Activated CD8-positive, alpha-beta memory T cell treated with anti-CD3 and anti-CD28 coated beads for 36 hours (primary cell): ENCODE data around the gene EYS. TPM values are rescaled to one million over a fixed set of nuclear protein-coding genes. Genes with fewer than 3 reads are reported as not detected.
"Not testable (repeated sequence)": the region's sequence is repeated elsewhere in the genome, so short reads cannot be mapped to it uniquely, and the experiment has no call there.

Experiments used
- CTCF ChIA-PET: fragments of 350-600 bp; sonication (Branson Sonifier 250); formaldehyde crosslinking; loops from one replicate; lab custom pipeline; 2021; ENCODE audit warnings: antibody characterized with exemption; lab: Charles Lee
- POLR2A ChIA-PET: fragments of 350-600 bp; sonication (Branson Sonifier 250); formaldehyde crosslinking; loops from one replicate; lab custom pipeline; 2021; ENCODE audit warnings: antibody characterized with exemption; lab: Charles Lee
- total RNA-seq, 2 experiments: library from RNA; stranded (reverse); gene quantifications; one replicate each; pipeline ENCODE4 v1.2.3, GENCODE V29; 2021

The EYS gene
- total RNA-seq, 2 experiments from 2014 or later, result not detected

- ChIA-PET POLR2A (no interaction called here), CTCF (no interaction called here)
Measured at GRCh38 chr6:64479134-64479533, 1227.9 kb downstream of the EYS start.

- ChIA-PET POLR2A (no interaction called here), CTCF (no interaction called here)
Measured at GRCh38 chr6:64477391-64477790, 1229.6 kb downstream of the EYS start.

- ChIA-PET CTCF (no interaction called here), POLR2A (no interaction called here)
Measured at GRCh38 chr6:64476935-64477334, 1230.1 kb downstream of the EYS start.

GRCh38 chr6:64469405-64469804 lies 1237.6 kb downstream of the EYS start:
- POLR2A ChIA-PET, CTCF ChIA-PET: not testable (repeated sequence)

- ChIA-PET POLR2A (no interaction called here), CTCF (no interaction called here)
Measured at GRCh38 chr6:64467656-64468055, 1239.4 kb downstream of the EYS start.

- CTCF ChIA-PET, result no interaction called here
- POLR2A ChIA-PET, result no interaction called here
Measured at GRCh38 chr6:64459411-64459944, 1247.5 kb downstream of the EYS start.

- POLR2A ChIA-PET, CTCF ChIA-PET: not testable (repeated sequence)
Measured at GRCh38 chr6:64448101-64448500, 1258.9 kb downstream of the EYS start.

- POLR2A ChIA-PET, result no interaction called here
- CTCF ChIA-PET, result no interaction called here
Measured at GRCh38 chr6:64445038-64445437, 1262.0 kb downstream of the EYS start.

- ChIA-PET POLR2A (no interaction called here), CTCF (no interaction called here)
Measured at GRCh38 chr6:64439274-64439673, 1267.8 kb downstream of the EYS start.

GRCh38 chr6:64437996-64438395 lies 1269.0 kb downstream of the EYS start:
- CTCF ChIA-PET, result no interaction called here
- POLR2A ChIA-PET, result no interaction called here

GRCh38 chr6:64429926-64430325 lies 1277.1 kb downstream of the EYS start:
- POLR2A ChIA-PET, result no interaction called here
- CTCF ChIA-PET, result no interaction called here

GRCh38 chr6:64428186-64428585 lies 1278.8 kb downstream of the EYS start:
- ChIA-PET POLR2A (no interaction called here), CTCF (no interaction called here)

- ChIA-PET POLR2A (no interaction called here), CTCF (no interaction called here)
Measured at GRCh38 chr6:64415926-64416325, 1291.1 kb downstream of the EYS start.

GRCh38 chr6:64411226-64411625 lies 1295.8 kb downstream of the EYS start:
- ChIA-PET CTCF (no interaction called here), POLR2A (no interaction called here)

GRCh38 chr6:64409948-64410347 lies 1297.1 kb downstream of the EYS start:
- ChIA-PET POLR2A (no interaction called here), CTCF (no interaction called here)

GRCh38 chr6:64404396-64404795 lies 1302.6 kb downstream of the EYS start:
- ChIA-PET CTCF (no interaction called here), POLR2A (no interaction called here)

GRCh38 chr6:64383277-64383676 lies 1323.7 kb downstream of the EYS start:
- POLR2A ChIA-PET, result no interaction called here

GRCh38 chr6:64376394-64376793 lies 1330.6 kb downstream of the EYS start:
- CTCF ChIA-PET, result no interaction called here
- POLR2A ChIA-PET, result no interaction called here

More at GRCh38 chr6:64383277-64383676, 1323.7 kb downstream of the EYS start:
- CTCF ChIA-PET, result no interaction called here

- ChIA-PET CTCF (no interaction called here), POLR2A (no interaction called here)
Measured at GRCh38 chr6:64357430-64357829, 1349.6 kb downstream of the EYS start.

- POLR2A ChIA-PET, result no interaction called here
- CTCF ChIA-PET, result no interaction called here
Measured at GRCh38 chr6:64347411-64347810, 1359.6 kb downstream of the EYS start.

GRCh38 chr6:64335195-64335594 lies 1371.8 kb downstream of the EYS start:
- ChIA-PET POLR2A (no interaction called here), CTCF (no interaction called here)

- CTCF ChIA-PET, result no interaction called here
- POLR2A ChIA-PET, result no interaction called here
Measured at GRCh38 chr6:64334636-64335035, 1372.4 kb downstream of the EYS start.
